Gastrocnemius medialis (tissue), 4 donors: ENCODE data around the gene PTPRT.

ENCODE experiments used
- CTCF ChIP-seq, 5 experiments: fragments of 450-650 bp in 3 of 5; fragments of 200-600 bp in 2 of 5; sonication (generic) in 2 of 5; IDR thresholded peaks in 4 of 5; conservative IDR thresholded peaks in 1 of 5; 1 replicate in 4 of 5; 2 replicates in 1 of 5; pipeline ENCODE4 v1.5.1; 2016 to 2019; ENCODE audit warnings: antibody characterized with exemption in 5 of 5, mild to moderate bottlenecking in 3 of 5, moderate library complexity in 3 of 5
- POLR2A ChIP-seq, 2 donors: fragments of 450-650 bp; IDR thresholded peaks; one replicate each; pipeline ENCODE4 v1.6.1; 2017; ENCODE audit warnings: antibody characterized with exemption in 2 of 2, mild to moderate bottlenecking in 2 of 2, moderate library complexity in 2 of 2

- TF ChIP-seq CTCF (IDR thresholded peaks at IDR 0.05 in 4 of 5, conservative IDR thresholded peaks at IDR 0.05 in 1 of 5) (no peak), POLR2A (IDR thresholded peaks at IDR 0.05) (no peak)
Observed at GRCh38 chr20:42125426-42125825, 1064.3 kb downstream of the PTPRT start.
